ENCODE results near the gene PEAK3. TPM values are rescaled to one million over a fixed set of nuclear protein-coding genes. Genes with fewer than 3 reads are reported as not detected.
A peak's percentile ranks its signal among the peaks of the same experiment; 100 is the strongest.

PEAK3 gene, protein sequence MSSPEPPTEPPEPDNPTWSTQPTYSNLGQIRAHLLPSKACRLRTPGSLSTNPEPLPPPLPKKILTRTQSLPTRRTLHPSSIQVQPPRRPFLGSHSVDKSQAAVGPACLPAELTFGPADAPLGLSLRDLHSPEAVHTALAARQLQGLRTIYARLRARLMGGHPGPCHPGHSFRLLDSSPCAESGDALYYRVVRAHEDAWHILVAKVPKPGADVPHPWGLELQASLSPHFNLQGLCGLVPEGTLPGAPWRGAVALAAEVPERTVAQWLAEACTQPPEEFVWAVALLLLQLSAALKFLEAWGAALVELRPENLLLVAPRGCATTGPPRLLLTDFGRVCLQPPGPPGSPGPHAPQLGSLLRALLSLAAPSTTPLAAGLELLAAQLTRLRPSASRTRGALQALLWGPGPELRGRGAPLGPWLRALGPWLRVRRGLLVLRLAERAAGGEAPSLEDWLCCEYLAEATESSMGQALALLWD
- not detected in 2 replicates for polyA plus RNA-seq (2012; rRNA removed)
- not detected in 2 replicates for polyA plus RNA-seq (2012; cell fraction: cytosol; rRNA removed)
- not detected in 2 replicates for polyA plus RNA-seq (2012; cell fraction: nucleus; rRNA removed)

DNA sequence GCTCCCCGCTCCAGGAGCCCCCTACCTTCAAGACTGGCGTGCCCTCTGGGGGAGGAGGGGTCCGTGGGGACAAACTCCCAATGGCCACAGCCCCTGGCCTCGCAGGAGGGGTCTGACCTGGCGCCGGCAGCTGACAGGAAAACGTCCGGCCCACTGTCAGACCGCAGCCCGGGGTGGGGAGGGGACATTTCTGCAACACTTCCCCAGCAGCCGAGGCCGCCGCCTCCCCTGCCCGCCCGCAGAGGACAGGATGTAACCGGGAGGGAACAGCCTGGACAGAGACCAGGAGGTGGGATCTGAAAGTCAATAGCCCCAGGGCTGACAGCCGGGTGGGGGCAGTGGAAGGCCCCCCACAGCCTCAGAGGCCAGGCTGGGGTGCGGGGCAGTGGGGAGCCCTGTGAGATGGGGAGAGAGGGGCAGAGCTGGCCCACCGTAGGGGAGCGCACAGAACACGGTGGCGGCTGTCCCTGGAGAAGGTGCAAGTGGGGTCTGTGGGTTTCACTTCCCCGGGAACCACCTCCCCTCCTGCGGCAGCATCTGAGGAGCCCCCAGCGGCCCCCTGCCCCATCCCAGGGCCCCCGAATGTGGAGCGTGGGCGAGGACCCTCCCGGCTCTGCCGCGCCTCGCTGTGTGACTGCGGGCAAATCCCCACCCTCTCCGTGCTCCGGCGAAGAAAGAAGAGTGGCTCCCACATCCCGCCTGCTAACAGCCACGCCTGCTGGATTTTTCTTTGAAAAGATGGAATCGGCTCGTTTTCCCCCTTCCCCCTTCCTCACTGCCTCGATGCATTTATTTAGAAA is at the start of gene PEAK3:
Gene PEAK3, minus strand, starts transcription at position 114 of the 800 bp plus-strand sequence. CDS start 1,244 bp downstream, outside the sequence.
- no peak within 1 kb of the TSS for H3K27ac ChIP-seq (ENCODE audit: low read depth in 2 of 2, low read length in 1 of 2)
- H3K4me2 ChIP-seq, result peak within 1 kb of the TSS; percentile 47; the same call in 1 of the 2 replicates
- WGBS (ENCODE audit: low lambda C conversion rate), result 22% methylated on average over 9 of the region's 41 CpGs

More for the DNA sequence above, at the start of gene PEAK3:
- Histone ChIP-seq H3F3A (replicated peaks; ENCODE audit: insufficient read depth) (peaks cover 3% of the 10 kb centered on the region), H3K9me2 (no peaks in the 10 kb centered on the region), H3K27me3 (ENCODE audit: insufficient read depth) (no peaks in the 10 kb centered on the region), H4K20me1 (ENCODE audit: insufficient read depth) (no peaks in the 10 kb centered on the region), H3K79me2 (ENCODE audit: insufficient read depth) (peaks cover 4% of the 10 kb centered on the region; the same call in 1 of the 2 replicates), H3K4me1 (ENCODE audit: control insufficient read depth in 1 of 2, insufficient read depth in 2 of 2, low read depth in 1 of 2, low read length in 1 of 2) (peaks cover 0 to 8% of the 10 kb centered on the region in 2 experiments; a peak in 1 of 4 replicates), H3K9me3 (no peaks in the 10 kb centered on the region), H2AFZ (ENCODE audit: low read depth) (no peak within 1 kb of the TSS; the same call in 1 of the 2 replicates), H3K4me3 (ENCODE audit: low read depth in 2 of 2, low read length in 1 of 2) (peak within 1 kb of the TSS in 1 of 2 experiments; percentile 9; a peak in 1 of 4 replicates), H3K9ac (no peak within 1 kb of the TSS), H3K36me3 (replicated peaks in 1 of 2; ENCODE audit: control insufficient read depth in 1 of 2, insufficient read depth in 2 of 2, low read length in 1 of 2) (no peaks in the 10 kb centered on the region)
- TF ChIP-seq FOXJ3 (CRISPR knock-in tag; IDR thresholded peaks at IDR 0.05) (no peak), EZH2phosphoT487 (IDR thresholded peaks at IDR 0.05; ENCODE audit: borderline replicate concordance, low read depth) (no peak), FOXM1 (IDR thresholded peaks at IDR 0.05; ENCODE audit: low read depth) (no peak), TAF1 (IDR thresholded peaks at IDR 0.05; ENCODE audit: borderline replicate concordance, low read depth, low read length) (no peak), JUND (IDR thresholded peaks at IDR 0.05) (no peak), GATA2 (CRISPR knock-in tag; IDR thresholded peaks at IDR 0.05) (no peak), FOSL2 (IDR thresholded peaks at IDR 0.05; ENCODE audit: borderline replicate concordance, low read depth) (no peak), EP300 (IDR thresholded peaks at IDR 0.05; ENCODE audit: borderline replicate concordance in 1 of 2, low read depth in 1 of 2, low read length in 1 of 2) (no peak), NRF1 (IDR thresholded peaks at IDR 0.05; ENCODE audit: low read depth, low read length) (no peak), YY1 (IDR thresholded peaks at IDR 0.05; ENCODE audit: low read depth) (no peak), GABPA (IDR thresholded peaks at IDR 0.05; ENCODE audit: low read depth) (no peak), POLR2AphosphoS5 (IDR thresholded peaks at IDR 0.05; ENCODE audit: low read depth, low read length) (no peak), RAD21 (IDR thresholded peaks at IDR 0.05; ENCODE audit: low read length) (no peak), MXI1 (IDR thresholded peaks at IDR 0.05; ENCODE audit: low read depth, low read length) (no peak), TEAD4 (IDR thresholded peaks at IDR 0.05; ENCODE audit: borderline replicate concordance, insufficient read depth) (no peak), TCF12 (IDR thresholded peaks at IDR 0.05) (no peak)
- TF ChIP-seq, protein P1, sequence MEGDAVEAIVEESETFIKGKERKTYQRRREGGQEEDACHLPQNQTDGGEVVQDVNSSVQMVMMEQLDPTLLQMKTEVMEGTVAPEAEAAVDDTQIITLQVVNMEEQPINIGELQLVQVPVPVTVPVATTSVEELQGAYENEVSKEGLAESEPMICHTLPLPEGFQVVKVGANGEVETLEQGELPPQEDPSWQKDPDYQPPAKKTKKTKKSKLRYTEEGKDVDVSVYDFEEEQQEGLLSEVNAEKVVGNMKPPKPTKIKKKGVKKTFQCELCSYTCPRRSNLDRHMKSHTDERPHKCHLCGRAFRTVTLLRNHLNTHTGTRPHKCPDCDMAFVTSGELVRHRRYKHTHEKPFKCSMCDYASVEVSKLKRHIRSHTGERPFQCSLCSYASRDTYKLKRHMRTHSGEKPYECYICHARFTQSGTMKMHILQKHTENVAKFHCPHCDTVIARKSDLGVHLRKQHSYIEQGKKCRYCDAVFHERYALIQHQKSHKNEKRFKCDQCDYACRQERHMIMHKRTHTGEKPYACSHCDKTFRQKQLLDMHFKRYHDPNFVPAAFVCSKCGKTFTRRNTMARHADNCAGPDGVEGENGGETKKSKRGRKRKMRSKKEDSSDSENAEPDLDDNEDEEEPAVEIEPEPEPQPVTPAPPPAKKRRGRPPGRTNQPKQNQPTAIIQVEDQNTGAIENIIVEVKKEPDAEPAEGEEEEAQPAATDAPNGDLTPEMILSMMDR (IDR thresholded peaks at IDR 0.05), result no peak
- TF ChIP-seq, protein P2, sequence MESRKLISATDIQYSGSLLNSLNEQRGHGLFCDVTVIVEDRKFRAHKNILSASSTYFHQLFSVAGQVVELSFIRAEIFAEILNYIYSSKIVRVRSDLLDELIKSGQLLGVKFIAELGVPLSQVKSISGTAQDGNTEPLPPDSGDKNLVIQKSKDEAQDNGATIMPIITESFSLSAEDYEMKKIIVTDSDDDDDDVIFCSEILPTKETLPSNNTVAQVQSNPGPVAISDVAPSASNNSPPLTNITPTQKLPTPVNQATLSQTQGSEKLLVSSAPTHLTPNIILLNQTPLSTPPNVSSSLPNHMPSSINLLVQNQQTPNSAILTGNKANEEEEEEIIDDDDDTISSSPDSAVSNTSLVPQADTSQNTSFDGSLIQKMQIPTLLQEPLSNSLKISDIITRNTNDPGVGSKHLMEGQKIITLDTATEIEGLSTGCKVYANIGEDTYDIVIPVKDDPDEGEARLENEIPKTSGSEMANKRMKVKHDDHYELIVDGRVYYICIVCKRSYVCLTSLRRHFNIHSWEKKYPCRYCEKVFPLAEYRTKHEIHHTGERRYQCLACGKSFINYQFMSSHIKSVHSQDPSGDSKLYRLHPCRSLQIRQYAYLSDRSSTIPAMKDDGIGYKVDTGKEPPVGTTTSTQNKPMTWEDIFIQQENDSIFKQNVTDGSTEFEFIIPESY (IDR thresholded peaks at IDR 0.05; ENCODE audit: borderline replicate concordance, low read depth), result no peak
- TF ChIP-seq, protein P3, sequence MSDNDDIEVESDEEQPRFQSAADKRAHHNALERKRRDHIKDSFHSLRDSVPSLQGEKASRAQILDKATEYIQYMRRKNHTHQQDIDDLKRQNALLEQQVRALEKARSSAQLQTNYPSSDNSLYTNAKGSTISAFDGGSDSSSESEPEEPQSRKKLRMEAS (IDR thresholded peaks at IDR 0.05; ENCODE audit: low read depth), result no peak
- ChIA-PET CTCF (interaction anchor here (1.0 to 2.7 kb wide), 5 partner anchors 9 to 39 kb away, joined by 4 to 20 read pairs (median 5); partner anchors contain the start of gene LINGO3), POLR2A (interaction anchor here (0.6 kb wide), 1 partner anchor 9 kb away, joined by 3 read pairs; no protein-coding TSS in a partner anchor)
- DNase-seq, result peak; percentile 80

Data from SK-N-SH (cell line).